ENCODE data around the gene CROCC. TPM values are rescaled to one million over a fixed set of nuclear protein-coding genes. Genes with fewer than 3 reads are reported as not detected.

Gene CROCC
- polyA plus RNA-seq, 1 donor (not counting 4 experiments of a cell fraction or from before 2014, with no cell fraction given), result 8.2 TPM

DNA sequence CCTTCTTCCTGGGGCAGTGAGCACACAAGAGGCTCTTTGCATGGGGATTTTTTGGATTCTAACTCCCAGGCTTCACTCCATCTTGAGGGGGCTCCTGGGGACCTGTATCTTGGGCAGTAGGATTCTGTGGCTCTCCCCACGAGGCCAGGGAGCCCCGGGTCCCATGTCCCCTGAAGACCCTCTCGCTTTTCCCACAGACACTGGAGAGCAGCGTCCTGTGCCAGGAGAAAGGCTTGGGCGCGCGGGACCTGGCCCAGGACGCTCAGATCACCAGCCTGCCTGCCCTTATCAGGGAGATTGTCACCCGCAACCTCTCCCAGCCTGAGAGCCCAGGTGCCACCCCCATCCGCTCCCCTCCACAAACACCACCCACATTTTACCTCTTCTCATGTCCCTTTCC lies 735 bp downstream of the CROCC start:
- no peak overlapping the region for H3K9ac ChIP-seq (ENCODE audit: control insufficient read depth, extremely low read depth, insufficient read depth, low read length)
- TF ChIP-seq, protein P1, sequence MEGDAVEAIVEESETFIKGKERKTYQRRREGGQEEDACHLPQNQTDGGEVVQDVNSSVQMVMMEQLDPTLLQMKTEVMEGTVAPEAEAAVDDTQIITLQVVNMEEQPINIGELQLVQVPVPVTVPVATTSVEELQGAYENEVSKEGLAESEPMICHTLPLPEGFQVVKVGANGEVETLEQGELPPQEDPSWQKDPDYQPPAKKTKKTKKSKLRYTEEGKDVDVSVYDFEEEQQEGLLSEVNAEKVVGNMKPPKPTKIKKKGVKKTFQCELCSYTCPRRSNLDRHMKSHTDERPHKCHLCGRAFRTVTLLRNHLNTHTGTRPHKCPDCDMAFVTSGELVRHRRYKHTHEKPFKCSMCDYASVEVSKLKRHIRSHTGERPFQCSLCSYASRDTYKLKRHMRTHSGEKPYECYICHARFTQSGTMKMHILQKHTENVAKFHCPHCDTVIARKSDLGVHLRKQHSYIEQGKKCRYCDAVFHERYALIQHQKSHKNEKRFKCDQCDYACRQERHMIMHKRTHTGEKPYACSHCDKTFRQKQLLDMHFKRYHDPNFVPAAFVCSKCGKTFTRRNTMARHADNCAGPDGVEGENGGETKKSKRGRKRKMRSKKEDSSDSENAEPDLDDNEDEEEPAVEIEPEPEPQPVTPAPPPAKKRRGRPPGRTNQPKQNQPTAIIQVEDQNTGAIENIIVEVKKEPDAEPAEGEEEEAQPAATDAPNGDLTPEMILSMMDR (optimal IDR thresholded peaks at IDR 0.05 in 1 of 3, IDR thresholded peaks at IDR 0.05 in 1 of 3, conservative IDR thresholded peaks at IDR 0.05 in 1 of 3; ENCODE audit: extremely low read depth in 1 of 3, insufficient read depth in 2 of 3, low read length in 3 of 3), result no peak
- no peak for TF ChIP-seq EZH2 (IDR thresholded peaks at IDR 0.05; ENCODE audit: low read length)
- no peak overlapping the region for H2AFZ ChIP-seq (ENCODE audit: control insufficient read depth, low read length)
- no peak overlapping the region for H3K4me2 ChIP-seq (ENCODE audit: control insufficient read depth, extremely low read depth, insufficient read depth, low read depth, low read length)
- no peak overlapping the region for H3K4me3 ChIP-seq (ENCODE audit: control insufficient read depth in 2 of 3, extremely low read depth in 1 of 3, insufficient read depth in 2 of 3, low read depth in 1 of 3, low read length in 3 of 3)
- H3K36me3 ChIP-seq (ENCODE audit: control insufficient read depth in 2 of 2, extremely low read depth in 1 of 2, insufficient read depth in 2 of 2, low read length in 2 of 2), result peaks cover 4 to 5% of the 10 kb centered on the region in 2 experiments
- no peaks in the 10 kb centered on the region for H3K27me3 ChIP-seq (ENCODE audit: control insufficient read depth, extremely low read depth, insufficient read depth, low read length)
- no peaks in the 10 kb centered on the region for H3K9me3 ChIP-seq (ENCODE audit: control insufficient read depth, low read depth, low read length)
- DNase-seq (ENCODE audit: low read depth, low spot score), result no peak
- dilution Hi-C loops (cut with MboI; ENCODE audit: extremely low pct_ligation_motif_present, low sequenced_read_pairs), result no loop called here
- no peak overlapping the region for H3K27ac ChIP-seq (ENCODE audit: control insufficient read depth, insufficient read depth, low read length)
- H3K9me1 ChIP-seq (ENCODE audit: control insufficient read depth, extremely low read depth, insufficient read depth, low read length), result no peaks in the 10 kb centered on the region
- no peak for FAIRE-seq
- H3K79me2 ChIP-seq (ENCODE audit: control insufficient read depth, insufficient read depth, low read length), result no peaks in the 10 kb centered on the region
- peaks cover 4% of the 10 kb centered on the region for H4K20me1 ChIP-seq (ENCODE audit: control insufficient read depth, extremely low read depth, insufficient read depth, low read length)
- peaks cover 23% of the 10 kb centered on the region for H3K4me1 ChIP-seq (ENCODE audit: control insufficient read depth, extremely low read depth, insufficient read depth, low read length)

DNA sequence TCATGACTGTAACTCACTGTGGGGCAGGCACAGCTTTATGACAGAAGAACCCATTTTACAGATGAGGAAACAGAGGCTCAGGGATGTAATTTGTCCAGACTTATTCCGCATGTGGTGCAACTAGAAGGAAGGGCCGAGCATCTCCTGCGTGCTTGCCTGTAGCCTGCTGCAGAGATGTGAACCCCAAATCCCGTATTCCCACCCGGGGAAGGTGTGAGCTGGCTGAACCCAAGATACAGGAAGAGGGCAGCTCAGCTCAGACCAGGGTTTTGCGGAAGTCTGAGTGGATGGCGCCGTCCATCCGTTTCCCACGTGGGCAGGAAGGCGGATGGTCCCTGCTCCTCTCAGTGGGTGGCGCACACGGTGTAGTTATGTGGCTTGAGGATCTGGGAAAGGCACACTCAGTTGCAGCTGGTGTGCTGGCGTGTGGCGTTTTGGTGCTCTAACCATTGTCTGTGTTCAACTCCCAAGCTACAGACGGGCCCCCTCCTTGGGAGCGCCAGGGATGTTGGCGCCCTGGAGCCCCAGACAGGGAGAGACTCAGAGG lies 1.2 kb downstream of the CROCC start:
- Histone ChIP-seq H3K27ac (ENCODE audit: control insufficient read depth, insufficient read depth, low read length) (no peak overlapping the region), H3K4me1 (ENCODE audit: control insufficient read depth, extremely low read depth, insufficient read depth, low read length) (peaks cover 23% of the 10 kb centered on the region), H2AFZ (ENCODE audit: control insufficient read depth, low read length) (no peak overlapping the region), H3K9ac (ENCODE audit: control insufficient read depth, extremely low read depth, insufficient read depth, low read length) (no peak overlapping the region), H3K4me2 (ENCODE audit: control insufficient read depth, extremely low read depth, insufficient read depth, low read depth, low read length) (no peak overlapping the region), H3K4me3 (ENCODE audit: control insufficient read depth in 2 of 3, extremely low read depth in 1 of 3, insufficient read depth in 2 of 3, low read depth in 1 of 3, low read length in 3 of 3) (no peak overlapping the region), H3K9me1 (ENCODE audit: control insufficient read depth, extremely low read depth, insufficient read depth, low read length) (no peaks in the 10 kb centered on the region), H4K20me1 (ENCODE audit: control insufficient read depth, extremely low read depth, insufficient read depth, low read length) (peaks cover 4% of the 10 kb centered on the region), H3K9me3 (ENCODE audit: control insufficient read depth, low read depth, low read length) (no peaks in the 10 kb centered on the region), H3K79me2 (ENCODE audit: control insufficient read depth, insufficient read depth, low read length) (no peaks in the 10 kb centered on the region), H3K36me3 (ENCODE audit: control insufficient read depth in 2 of 2, extremely low read depth in 1 of 2, insufficient read depth in 2 of 2, low read length in 2 of 2) (peaks cover 4 to 5% of the 10 kb centered on the region in 2 experiments), H3K27me3 (ENCODE audit: control insufficient read depth, extremely low read depth, insufficient read depth, low read length) (no peaks in the 10 kb centered on the region)
- no peak for DNase-seq (ENCODE audit: low read depth, low spot score)
- dilution Hi-C loops (cut with MboI; ENCODE audit: extremely low pct_ligation_motif_present, low sequenced_read_pairs), result no loop called here
- TF ChIP-seq, protein P1 (optimal IDR thresholded peaks at IDR 0.05 in 1 of 3, IDR thresholded peaks at IDR 0.05 in 1 of 3, conservative IDR thresholded peaks at IDR 0.05 in 1 of 3; ENCODE audit: extremely low read depth in 1 of 3, insufficient read depth in 2 of 3, low read length in 3 of 3), result no peak
- no peak for TF ChIP-seq EZH2 (IDR thresholded peaks at IDR 0.05; ENCODE audit: low read length)
- FAIRE-seq, result no peak
